Endothelial cell of umbilical vein (primary cell): Measurements from ENCODE around the gene MGARP. TPM values are rescaled to one million over a fixed set of nuclear protein-coding genes. Genes with fewer than 3 reads are reported as not detected.

Experiments used
- BruUV-seq: library from RNA; stranded (reverse); fragments of 400-500 nt; replicated peaks from 2 replicates; lab custom pipeline; 2021; lab: Mats Ljungman, UMichigan
- CTCF ChIA-PET: fragments of 300-600, 350-600 bp; sonication (Branson Sonifier 250); formaldehyde crosslinking; loops from one replicate; lab custom pipeline; 2021; ENCODE audit warnings: antibody characterized with exemption, inconsistent platforms; lab: Charles Lee
- POLR2A ChIA-PET: fragments of 300-600, 350-600 bp; sonication (Branson Sonifier 250); formaldehyde crosslinking; loops from one replicate; lab custom pipeline; 2021; ENCODE audit warnings: antibody characterized with exemption, inconsistent platforms; lab: Charles Lee
- DNase-seq: peaks from one replicate; pipeline ENCODE4 v3.0.0-alpha.2; 2011; ENCODE audit warnings: low read depth, low spot score
- FAIRE-seq: peaks from 2 replicates; lab custom pipeline; 2011; peaks lifted over from hg19 to GRCh38; lab: Jason Lieb, UNC
- H2AFZ ChIP-seq: 2 replicates; pipeline ENCODE4 v1.6.0; 2012; ENCODE audit warnings: low read depth, low read length, control low read depth, inconsistent platforms
- H3K27ac ChIP-seq: 2 replicates; pipeline ENCODE4 v1.5.1; 2011; ENCODE audit warnings: low read depth, mild to moderate bottlenecking, control low read depth, low read length, moderate library complexity; ENCODE audit not compliant: insufficient read depth
- H3K27me3 ChIP-seq, 2 experiments: 2 replicates each; pipeline versions ENCODE4 v1.6.0 to v1.6.1; 2011; ENCODE audit warnings: low read length in 2 of 2, mixed read lengths in 1 of 2; ENCODE audit not compliant: control insufficient read depth in 2 of 2, insufficient read depth in 2 of 2
- H3K36me3 ChIP-seq, 2 experiments: 2 replicates in 1 of 2; 3 replicates in 1 of 2; pipeline ENCODE4 v1.5.1; 2011; ENCODE audit warnings: low read length in 2 of 2, mild to moderate bottlenecking in 1 of 2, moderate library complexity in 1 of 2; ENCODE audit not compliant: control insufficient read depth in 2 of 2, insufficient read depth in 2 of 2; ENCODE audit errors: extremely low read depth in 1 of 2
- H3K4me1 ChIP-seq: 3 replicates; pipeline ENCODE4 v1.5.1; 2011; ENCODE audit warnings: mild to moderate bottlenecking, low read length; ENCODE audit not compliant: control insufficient read depth, insufficient read depth; ENCODE audit errors: extremely low read depth
- H3K4me2 ChIP-seq: 2 replicates; pipeline ENCODE4 v1.6.1; 2011; ENCODE audit warnings: low read length, control low read depth, mixed read lengths; ENCODE audit not compliant: insufficient read depth
- H3K4me3 ChIP-seq, 3 experiments: fragments of 200-600 bp in 1 of 3; sonication (generic), shearing (Covaris generic) in 1 of 3; replicated peaks in 1 of 3; 2 replicates each; pipeline ENCODE4 v1.5.1; 2011 to 2016; ENCODE audit warnings: control low read depth in 3 of 3, low read length in 3 of 3, mild to moderate bottlenecking in 2 of 3, inconsistent platforms in 1 of 3, low read depth in 1 of 3, moderate library complexity in 1 of 3; ENCODE audit not compliant: insufficient read depth in 1 of 3
- H3K79me2 ChIP-seq: 2 replicates; pipeline ENCODE4 v1.6.0; 2012; ENCODE audit warnings: low read length, inconsistent platforms; ENCODE audit not compliant: control insufficient read depth, insufficient read depth
- H3K9ac ChIP-seq: replicated peaks from 2 replicates; pipeline ENCODE3; 2011; ENCODE audit warnings: low read length, control low read depth; ENCODE audit not compliant: insufficient read depth; ENCODE audit errors: extremely low read depth
- H3K9me1 ChIP-seq: replicated peaks from 3 replicates; pipeline ENCODE4 v1.6.0; 2011; ENCODE audit warnings: mild to moderate bottlenecking, low read length; ENCODE audit not compliant: control insufficient read depth, insufficient read depth; ENCODE audit errors: extremely low read depth
- H3K9me3 ChIP-seq: replicated peaks from 2 replicates; pipeline ENCODE4 v1.5.1; 2012; ENCODE audit warnings: low read length, inconsistent platforms; ENCODE audit not compliant: control insufficient read depth, insufficient read depth
- H4K20me1 ChIP-seq: replicated peaks from 2 replicates; pipeline ENCODE3; 2011; ENCODE audit warnings: mild to moderate bottlenecking, low read length; ENCODE audit not compliant: control insufficient read depth, insufficient read depth; ENCODE audit errors: extremely low read depth
- EZH2 ChIP-seq: IDR thresholded peaks from 2 replicates; pipeline ENCODE4 v1.6.1; 2012; ENCODE audit warnings: borderline replicate concordance, low read depth, mild to moderate bottlenecking, moderate library complexity, low read length, inconsistent platforms; ENCODE audit not compliant: severe bottlenecking
- FOS ChIP-seq: IDR thresholded peaks from 2 replicates; pipeline ENCODE4 v1.6.1; 2011; ENCODE audit warnings: mild to moderate bottlenecking, low read length, moderate library complexity, borderline replicate concordance; ENCODE audit not compliant: insufficient read depth
- GATA2 ChIP-seq: IDR thresholded peaks from 2 replicates; pipeline ENCODE4 v1.7.0; 2011; ENCODE audit warnings: low read depth, mild to moderate bottlenecking, moderate library complexity, mixed read lengths, low read length; ENCODE audit not compliant: insufficient read length, insufficient read depth
- dilution Hi-C: fragments of 300-500 bp; cut with MboI; formaldehyde crosslinking; loops from one replicate; pipeline ENCODE4 v1.15.0; 2019; ENCODE audit warnings: low sequenced_read_pairs; ENCODE audit not compliant: extremely low pct_ligation_motif_present
- intact Hi-C: fragments of 100-400 bp; cut with micrococcal nuclease; formaldehyde crosslinking; loops from one replicate; pipeline ENCODE4 v1.10.0; 2022
- polyA plus RNA-seq, 4 experiments: library from polyadenylated mRNA; depleted of rRNA in 3 of 4; stranded (reverse) in 3 of 4; unstranded in 1 of 4; fragments of >200 nt; gene quantifications; 2 replicates each; pipeline versions ENCODE4 v1.2.1 to v1.2.3, GENCODE V29; 2011 to 2012; ENCODE audit warnings: missing spikeins in 1 of 4
- total RNA-seq: library from RNA; stranded (reverse); gene quantifications from 2 replicates; pipeline ENCODE4 v1.2.3, GENCODE V29; 2021

MGARP gene
- total and polyA plus RNA-seq, 2 donors (not counting 3 experiments of a cell fraction or from before 2014, with no cell fraction given) = 25.9 to 26.6 TPM

DNA sequence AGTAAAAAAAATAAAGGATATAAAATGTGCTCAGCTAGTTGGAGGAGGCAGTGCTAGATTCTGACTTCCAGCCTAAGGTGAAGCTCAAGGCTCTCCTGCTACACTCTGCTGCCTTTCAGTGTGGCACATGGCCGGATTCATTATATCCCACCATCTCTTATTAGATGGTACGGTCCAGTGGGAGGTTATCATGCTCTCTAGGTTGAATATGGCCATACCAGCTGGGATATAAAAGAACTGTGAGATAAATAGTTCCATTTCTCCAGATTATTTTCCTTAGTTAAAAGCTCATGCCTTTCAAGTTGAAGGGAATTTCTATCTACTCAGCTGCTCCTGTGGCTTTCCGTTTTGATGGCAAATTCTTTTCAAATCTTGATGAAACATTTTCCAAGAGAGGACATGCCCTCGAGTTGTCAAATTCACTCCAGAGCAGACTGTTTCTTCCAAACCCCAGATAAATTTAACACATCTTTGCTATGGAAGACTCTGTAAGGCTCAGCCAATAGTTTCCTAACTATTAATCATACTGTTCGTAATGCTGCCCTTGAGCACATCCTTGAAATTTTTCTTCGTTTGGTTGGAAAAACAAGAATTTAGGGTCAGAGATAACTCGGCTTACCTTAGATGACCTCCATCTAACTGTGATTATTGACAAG is 2.2 kb upstream of the MGARP start:
- peak; percentile 64 for DNase-seq
- dilution Hi-C loops = no loop called here

DNA sequence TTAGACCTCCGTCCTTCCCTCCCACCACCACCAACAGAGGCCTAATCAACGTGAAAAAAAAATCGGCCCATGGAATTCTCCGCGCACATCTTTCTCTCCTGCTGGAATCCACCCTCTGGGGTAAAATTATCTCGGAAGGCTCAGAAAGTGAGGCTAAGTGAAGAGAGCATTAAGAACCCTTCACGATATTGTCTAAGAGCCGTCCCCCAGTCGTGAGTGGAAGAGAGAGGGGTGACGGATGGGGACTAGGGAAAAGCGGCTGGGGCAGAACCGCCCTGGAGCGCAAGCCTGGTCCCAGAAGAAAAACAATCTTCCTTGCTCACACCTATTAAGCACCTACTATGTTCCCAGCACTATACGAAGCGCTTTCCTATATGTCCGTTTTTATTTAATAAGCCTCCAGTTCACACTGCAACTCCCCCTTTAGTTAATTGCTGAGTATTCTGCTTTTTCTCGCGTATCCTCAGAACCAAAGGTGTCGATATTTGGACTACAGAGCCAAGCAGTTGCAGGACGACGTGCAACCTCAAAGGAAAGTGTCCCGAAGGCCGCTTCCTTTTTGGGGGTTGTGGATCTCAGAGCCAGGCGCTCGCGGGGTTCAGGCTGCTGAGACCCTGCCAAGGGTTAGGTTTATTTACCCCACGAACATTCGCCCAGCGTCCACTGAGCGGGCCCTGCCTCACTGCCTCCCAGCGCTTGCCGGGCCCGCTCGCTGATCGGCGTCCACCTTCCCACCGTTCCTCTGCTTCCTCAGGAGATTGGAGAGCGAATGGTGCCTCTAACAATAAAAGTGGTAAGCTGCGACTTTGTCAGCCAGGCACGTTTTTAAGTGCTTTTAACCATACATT is 889 bp downstream of the MGARP start:
- CTCF ChIA-PET = interaction anchor here (1.7 to 5.0 kb wide), 3 partner anchors 13 to 249 kb away, joined by 5 to 74 read pairs (median 36); no protein-coding TSS in a partner anchor
- BruUV-seq = TSS peak; percentile 9

More for the DNA sequence above, 2.2 kb upstream of the MGARP start:
- H3K4me2 ChIP-seq = peak overlapping the region; percentile 40
- H3K79me2 ChIP-seq = no peaks in the 10 kb centered on the region
- no peaks in the 10 kb centered on the region for H3K9me3 ChIP-seq
- ChIA-PET POLR2A (interaction anchor here (1.4 kb wide), 1 partner anchor 19 kb away, joined by 4 read pairs; the partner anchor contains the start of gene NAA15), CTCF (interaction anchor here (0.6 to 5.0 kb wide), 13 partner anchors 11 to 252 kb away, joined by 3 to 74 read pairs (median 5); partner anchors contain the start of genes ELF2 and NAA15)
- peak overlapping the region; percentile 38 for H3K27ac ChIP-seq
- no peak for TF ChIP-seq EZH2
- peak; percentile 72 for TF ChIP-seq GATA2
- peaks cover 26% of the 10 kb centered on the region for H3K4me1 ChIP-seq
- no peaks in the 10 kb centered on the region for H3K36me3 ChIP-seq
- H4K20me1 ChIP-seq = no peaks in the 10 kb centered on the region
- H3K9me1 ChIP-seq = no peaks in the 10 kb centered on the region
- H3K4me3 ChIP-seq = no peak overlapping the region
- intact Hi-C loops = loop anchor here (5.0 kb wide), 2 partner anchors 55 to 185 kb away; no protein-coding TSS in a partner anchor
- peak overlapping the region; percentile 68 for H2AFZ ChIP-seq
- BruUV-seq = no TSS peak
- H3K27me3 ChIP-seq = no peaks in the 10 kb centered on the region
- no peak for FAIRE-seq
- no peak overlapping the region for H3K9ac ChIP-seq

More for the DNA sequence above, 889 bp downstream of the MGARP start:
- H3K9ac ChIP-seq = peak overlapping the region; percentile 45
- H3K4me2 ChIP-seq = peak overlapping the region; percentile 97
- DNase-seq = peak; percentile 68
- peak overlapping the region; percentile 59 to 80 (median 68) for H3K4me3 ChIP-seq
- TF ChIP-seq FOS (no peak), GATA2 (no peak)
- H4K20me1 ChIP-seq = no peaks in the 10 kb centered on the region
- dilution Hi-C loops = no loop called here
- no peak overlapping the region for H3K27ac ChIP-seq
- intact Hi-C loops = loop anchor here (1.0 kb wide), 1 partner anchor 22 kb away; the partner anchor contains the start of gene NAA15
- peak overlapping the region; percentile 64 for H2AFZ ChIP-seq
- H3K79me2 ChIP-seq = no peaks in the 10 kb centered on the region
- H3K27me3 ChIP-seq = no peaks in the 10 kb centered on the region
- peaks cover 26% of the 10 kb centered on the region for H3K4me1 ChIP-seq
- POLR2A ChIA-PET = no interaction called here
- FAIRE-seq = no peak
- H3K36me3 ChIP-seq = no peaks in the 10 kb centered on the region
- H3K9me1 ChIP-seq = no peaks in the 10 kb centered on the region
- H3K9me3 ChIP-seq = no peaks in the 10 kb centered on the region
